Large intestine (tissue), 3 donors: ENCODE data around the gene FCGR3A. TPM values are rescaled to one million over a fixed set of nuclear protein-coding genes. Genes with fewer than 3 reads are reported as not detected.
"Not testable (repeated sequence)": the region's sequence is repeated elsewhere in the genome, so short reads cannot be mapped to it uniquely, and the experiment has no call there.

Experiments used
- DNase-seq, 2 donors: peaks; one replicate each; pipeline versions ENCODE4 v3.0.0 to v3.0.0-alpha.2; 2013
- H3K27ac ChIP-seq: one replicate; pipeline ENCODE4 v1.5.1; 2013; ENCODE audit warnings: low read length
- H3K27me3 ChIP-seq: 2 replicates; pipeline ENCODE4 v1.6.1; 2013; ENCODE audit warnings: low read length; ENCODE audit not compliant: control insufficient read depth, insufficient read depth
- H3K36me3 ChIP-seq: 2 replicates; pipeline ENCODE4 v1.6.1; 2013; ENCODE audit warnings: low read length; ENCODE audit not compliant: control insufficient read depth, insufficient read depth
- H3K4me1 ChIP-seq: one replicate; pipeline ENCODE4 v1.6.1; 2013; ENCODE audit warnings: low read length; ENCODE audit not compliant: control insufficient read depth, insufficient read depth
- H3K4me3 ChIP-seq: one replicate; pipeline ENCODE4 v1.5.1; 2013; ENCODE audit warnings: low read length
- H3K9me3 ChIP-seq: one replicate; pipeline ENCODE4 v1.6.1; 2013; ENCODE audit warnings: mild to moderate bottlenecking, low read depth, low read length, moderate library complexity; ENCODE audit not compliant: control insufficient read depth
- WGBS: methylation state at CpG from one replicate; pipeline ENCODE4 v1.1.5; 2013; ENCODE audit warnings: low lambda C conversion rate; ENCODE audit not compliant: insufficient coverage; 5-methylcytosine and 5-hydroxymethylcytosine counted together
- polyA plus RNA-seq: library from polyadenylated mRNA; unstranded; fragments of 120-200 nt; gene quantifications from one replicate; pipeline ENCODE4 v1.2.1, GENCODE V29; 2013

FCGR3A gene
- polyA plus RNA-seq, 1 donor: 3.1 TPM

DNA sequence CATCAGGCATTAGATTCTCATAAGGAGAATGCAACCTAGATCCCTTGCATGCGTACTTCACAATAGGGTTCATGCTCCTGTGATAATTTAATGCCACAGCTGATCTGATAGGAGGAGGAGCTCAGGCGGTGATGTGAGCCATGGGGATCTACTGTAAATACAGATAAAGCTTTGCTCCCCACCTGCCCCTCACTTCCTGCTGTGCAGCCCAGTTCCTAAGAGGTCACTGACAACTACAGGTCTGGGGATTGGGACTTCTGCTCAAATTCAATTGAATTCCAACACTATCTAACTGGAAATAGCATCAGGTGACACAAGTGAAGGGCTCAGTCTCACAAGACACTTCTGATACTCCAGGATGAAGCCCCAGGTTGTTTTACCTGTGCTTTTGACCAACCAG lies 7.4 kb upstream of the FCGR3A start:
- no CpG with 5 or more reads among the region's 2 CpGs for WGBS
- H3K4me3 ChIP-seq, H3K9me3 ChIP-seq, H3K27me3 ChIP-seq, H3K36me3 ChIP-seq, DNase-seq, H3K27ac ChIP-seq, H3K4me1 ChIP-seq: not testable (repeated sequence)

DNA sequence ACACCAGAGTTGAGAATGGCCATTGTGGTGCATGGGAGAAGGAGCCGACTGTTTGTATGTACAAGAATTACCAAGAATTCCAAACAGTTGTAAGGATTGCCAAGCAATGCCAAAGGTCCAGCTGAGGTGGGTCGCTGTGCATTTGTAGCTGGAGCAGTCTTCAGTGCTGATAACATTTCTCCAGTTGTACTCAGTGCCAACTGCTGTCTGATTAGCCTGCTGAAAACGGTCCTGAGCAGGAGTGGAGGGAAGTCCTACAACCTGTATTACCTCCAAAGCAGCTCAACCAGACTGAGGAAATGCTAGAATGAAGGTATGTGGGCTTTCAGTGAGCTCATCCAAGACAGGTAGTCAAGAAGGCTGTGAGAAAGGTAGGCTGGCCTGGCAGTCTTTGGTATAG lies 6.5 kb upstream of the FCGR3A start:
- H3K36me3 ChIP-seq, DNase-seq, H3K27me3 ChIP-seq, H3K4me1 ChIP-seq, H3K9me3 ChIP-seq, H3K4me3 ChIP-seq, H3K27ac ChIP-seq: not testable (repeated sequence)
- no CpG with 5 or more reads among the region's 3 CpGs for WGBS

DNA sequence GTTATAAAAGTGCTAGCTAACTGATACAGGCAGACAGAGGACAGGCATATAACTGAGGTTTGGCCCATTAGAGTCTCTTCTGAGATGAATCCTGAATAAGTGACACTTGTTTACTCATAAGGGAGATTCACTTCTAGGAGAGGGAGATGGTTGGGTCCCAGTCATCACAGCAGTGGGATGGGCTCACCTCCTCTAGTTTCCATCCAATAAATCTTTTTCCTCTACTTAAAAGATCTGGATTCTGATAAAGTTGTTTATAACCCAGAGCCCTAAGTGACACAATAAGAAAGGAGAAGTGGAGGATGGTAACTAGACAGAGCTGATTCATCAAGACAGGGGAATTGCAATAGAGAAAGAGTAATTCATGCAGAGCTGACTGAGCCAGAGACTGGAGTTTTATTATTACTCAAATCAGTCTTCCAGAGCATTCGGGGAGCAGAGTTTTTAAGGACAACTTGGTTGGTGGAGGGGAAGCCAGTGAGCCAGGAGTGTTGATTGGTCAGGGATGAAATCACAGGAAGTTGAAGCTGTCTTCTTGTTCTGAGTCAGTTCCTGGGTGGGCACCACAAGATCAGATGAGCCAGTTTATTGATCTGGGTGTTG lies 5.3 kb upstream of the FCGR3A start:
- H3K9me3 ChIP-seq, H3K27me3 ChIP-seq, H3K4me1 ChIP-seq, H3K27ac ChIP-seq, DNase-seq, H3K36me3 ChIP-seq, H3K4me3 ChIP-seq: not testable (repeated sequence)
- WGBS: no CpG with 5 or more reads among the region's 1 CpG

DNA sequence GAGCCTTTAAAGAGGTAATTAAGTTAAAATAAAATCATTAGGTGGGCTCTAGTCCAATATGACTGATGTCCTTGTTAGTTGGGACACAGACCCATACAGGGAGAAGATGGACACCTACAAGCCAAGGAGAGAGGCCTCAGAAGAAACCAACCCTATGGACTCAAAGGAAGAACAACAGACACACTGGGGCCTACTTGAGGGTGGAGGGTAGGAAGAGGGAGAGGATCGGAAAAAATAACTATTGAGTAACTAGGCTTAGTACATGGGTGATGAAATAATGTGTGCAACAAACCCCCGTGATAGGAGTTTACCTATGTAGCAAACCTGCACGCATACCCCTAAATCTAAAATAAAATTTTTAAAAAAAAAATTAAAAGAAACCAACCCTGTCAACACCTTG lies 4.7 kb upstream of the FCGR3A start:
- H3K27ac ChIP-seq, H3K4me3 ChIP-seq, H3K9me3 ChIP-seq, DNase-seq, H3K27me3 ChIP-seq, H3K4me1 ChIP-seq, H3K36me3 ChIP-seq: not testable (repeated sequence)
- WGBS: no CpG with 5 or more reads among the region's 3 CpGs

DNA sequence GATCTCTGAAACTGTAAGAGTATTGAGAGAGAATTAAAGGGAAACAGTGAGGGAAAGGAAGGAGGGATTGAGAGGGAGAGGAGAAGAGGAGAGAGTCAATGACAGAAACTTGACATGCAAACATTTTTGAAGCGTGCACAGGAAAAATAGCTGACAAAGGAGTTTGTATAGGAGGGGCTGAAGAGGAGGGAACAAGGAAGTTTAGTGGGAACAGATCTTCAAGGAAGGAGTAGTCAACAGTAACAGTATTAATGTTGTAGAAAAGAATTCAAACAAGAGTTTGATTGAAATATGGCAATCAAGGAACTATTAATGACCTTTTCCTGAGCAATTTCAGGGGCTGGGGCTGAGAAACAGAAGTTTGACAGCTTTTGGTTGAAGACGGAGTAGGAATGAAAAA lies 4.0 kb upstream of the FCGR3A start:
- not testable (repeated sequence) for H3K4me3 ChIP-seq, DNase-seq, H3K9me3 ChIP-seq, H3K36me3 ChIP-seq, H3K4me1 ChIP-seq, H3K27ac ChIP-seq
- peaks cover 11% of the 10 kb centered on the region for H3K27me3 ChIP-seq
- no CpG with 5 or more reads among the region's 2 CpGs for WGBS

DNA sequence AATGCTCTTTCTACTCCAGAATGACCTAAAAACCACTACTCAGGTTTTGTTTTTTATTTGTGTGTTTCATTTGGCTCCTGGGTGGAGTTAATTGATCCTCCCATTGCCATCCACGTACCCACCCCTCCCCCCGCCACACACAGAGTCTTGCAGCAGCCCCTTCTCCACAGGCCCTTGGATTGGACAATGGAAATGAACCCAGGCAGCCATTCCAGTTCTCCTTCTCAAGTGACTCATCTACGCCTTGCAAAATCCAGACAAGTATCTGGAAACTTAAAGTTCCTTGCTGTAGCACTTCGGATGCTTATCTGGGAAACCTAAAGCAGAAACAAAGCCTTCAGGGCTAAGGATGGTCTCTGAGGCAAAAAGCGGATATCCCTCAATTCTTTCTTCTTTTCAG lies 1.3 kb upstream of the FCGR3A start:
- not testable (repeated sequence) for H3K4me3 ChIP-seq, H3K27ac ChIP-seq, H3K9me3 ChIP-seq, H3K4me1 ChIP-seq, H3K36me3 ChIP-seq, DNase-seq, H3K27me3 ChIP-seq
- WGBS: no CpG with 5 or more reads among the region's 5 CpGs

DNA sequence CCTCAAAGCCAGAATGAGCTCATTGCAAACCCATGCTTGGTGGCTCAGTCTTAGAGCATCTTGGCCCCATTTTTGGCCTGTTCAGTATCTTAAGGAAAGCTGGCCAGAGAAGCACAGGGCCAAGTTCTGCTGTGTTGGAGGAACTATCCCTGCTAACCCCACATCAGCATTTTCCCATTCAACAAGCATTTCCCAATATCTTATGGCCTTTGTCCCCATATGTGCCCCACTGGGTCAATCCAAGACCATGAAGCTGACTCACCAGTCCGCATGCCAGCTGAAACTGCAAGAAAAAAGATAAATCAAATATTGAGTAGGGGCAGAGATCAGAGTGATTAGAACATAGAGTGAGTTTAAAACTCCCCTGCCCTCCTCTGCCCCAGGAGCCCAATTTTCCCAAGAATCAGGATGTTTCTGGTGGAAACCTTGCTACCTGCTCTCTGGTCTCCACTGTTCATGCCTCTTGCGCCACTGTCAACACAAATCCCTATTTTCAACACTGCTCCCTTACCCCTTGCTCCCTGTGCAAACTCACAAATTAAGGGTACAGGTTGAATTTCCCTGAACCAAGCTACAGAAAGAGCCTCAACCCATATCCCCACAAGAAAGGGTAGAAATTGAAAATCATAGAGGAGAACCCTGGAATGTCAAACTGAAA lies 740 bp downstream of the FCGR3A start:
- not testable (repeated sequence) for H3K27ac ChIP-seq, H3K4me1 ChIP-seq, H3K4me3 ChIP-seq, H3K9me3 ChIP-seq, H3K36me3 ChIP-seq, H3K27me3 ChIP-seq
- DNase-seq: peak in 1 of 2 donors; percentile 27
- WGBS: no CpG with 5 or more reads among the region's 2 CpGs

DNA sequence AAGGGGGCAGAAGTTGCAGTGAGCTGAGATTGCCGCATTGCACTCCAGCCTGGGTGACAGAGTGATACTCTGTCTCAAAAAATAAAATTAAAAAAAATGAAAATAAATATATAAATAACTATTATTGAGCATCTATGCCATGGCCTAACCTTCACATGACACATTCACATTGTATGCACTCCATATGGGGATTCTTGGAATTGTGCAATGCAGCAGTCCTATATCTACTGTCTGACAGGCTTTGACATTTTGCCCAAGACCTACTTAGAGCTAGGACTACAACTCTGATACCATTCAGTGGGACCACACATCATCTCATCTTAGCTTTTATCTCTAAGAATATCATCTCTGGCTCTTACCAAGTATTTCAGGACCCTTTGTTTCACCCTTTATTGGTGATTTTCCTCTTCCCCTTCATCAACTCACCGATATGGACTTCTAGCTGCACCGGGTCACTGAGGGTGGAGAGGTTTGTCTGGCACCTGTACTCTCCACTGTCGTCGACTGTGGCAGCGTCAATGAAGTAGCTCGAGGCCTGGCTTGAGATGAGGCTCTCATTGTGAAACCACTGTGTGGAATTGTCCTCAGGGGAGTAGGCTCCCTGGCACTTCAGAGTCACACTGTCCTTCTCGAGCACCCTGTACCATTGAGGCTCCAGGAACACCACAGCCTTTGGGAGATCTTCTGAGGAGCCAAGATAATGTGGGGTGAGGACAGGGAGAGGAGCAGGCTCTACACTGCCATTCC lies 1.4 kb downstream of the FCGR3A start:
- not testable (repeated sequence) for H3K4me3 ChIP-seq

DNA sequence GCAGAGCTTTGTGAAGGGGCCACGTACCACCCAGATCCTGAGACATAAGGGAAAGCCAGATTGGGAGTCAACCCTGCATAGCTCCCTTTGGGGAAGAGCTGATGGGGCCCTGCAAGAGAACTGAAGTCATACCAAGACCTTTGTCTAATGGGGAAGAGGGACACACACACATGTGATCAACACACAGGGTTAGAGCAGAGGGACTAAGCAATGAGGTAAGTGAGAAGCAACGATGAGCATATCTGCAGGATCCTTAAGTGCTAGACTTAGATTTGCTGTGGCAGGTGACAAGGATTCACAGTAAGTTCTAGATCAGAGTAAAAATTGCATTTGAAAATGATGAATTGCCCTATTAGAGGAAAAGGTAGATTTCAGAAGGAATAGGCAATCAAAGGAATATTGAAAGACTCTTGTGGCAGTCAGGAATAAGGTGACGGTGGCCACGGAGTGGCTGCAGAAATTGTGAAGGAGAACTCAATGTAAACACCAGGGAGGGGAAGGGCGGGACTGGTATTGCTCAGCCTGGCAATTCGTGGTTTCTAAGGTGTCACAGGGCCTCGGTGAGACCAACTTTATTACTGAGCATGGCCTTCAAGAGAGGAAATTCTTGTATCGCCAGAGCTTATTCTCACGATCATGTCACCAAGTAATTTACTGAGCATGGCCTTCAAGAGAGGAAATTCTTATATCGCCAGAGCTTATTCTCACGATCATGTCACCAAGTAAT lies 4.5 kb downstream of the FCGR3A start:
- not testable (repeated sequence) for DNase-seq, H3K4me3 ChIP-seq, H3K27ac ChIP-seq

More for the DNA sequence above, 1.4 kb downstream of the FCGR3A start:
- H3K27me3 ChIP-seq, H3K4me1 ChIP-seq, H3K27ac ChIP-seq, DNase-seq, H3K9me3 ChIP-seq, H3K36me3 ChIP-seq: not testable (repeated sequence)
- no CpG with 5 or more reads among the region's 8 CpGs for whole genome bisulfite sequencing

DNA sequence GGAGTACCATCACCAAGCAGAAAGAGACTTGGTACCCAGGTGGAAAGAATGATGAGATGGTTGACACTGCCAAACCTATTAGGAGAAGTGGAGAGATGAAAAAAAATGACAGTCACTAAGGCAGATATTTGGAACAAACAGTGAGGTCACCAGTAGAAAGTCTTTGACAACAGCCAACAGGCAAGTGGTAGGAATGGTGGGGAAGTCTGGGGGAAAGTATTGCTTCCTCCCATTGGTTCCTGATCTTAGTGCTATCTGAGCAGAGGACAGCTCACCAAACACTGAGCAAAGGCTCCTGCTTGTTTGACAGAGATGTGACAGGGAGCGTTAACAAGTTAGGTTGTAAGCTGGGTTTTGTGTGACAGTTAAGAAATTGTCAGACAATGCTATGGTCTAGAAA lies 6.5 kb downstream of the FCGR3A start:
- DNase-seq, H3K36me3 ChIP-seq, H3K27ac ChIP-seq, H3K9me3 ChIP-seq, H3K4me1 ChIP-seq, H3K4me3 ChIP-seq: not testable (repeated sequence)
- no CpG with 5 or more reads among the region's 1 CpG for WGBS
- H3K27me3 ChIP-seq: peaks cover 32% of the 10 kb centered on the region

More for the DNA sequence above, 4.5 kb downstream of the FCGR3A start:
- 50% methylated on average over 3 of the region's 11 CpGs for WGBS
- H3K27me3 ChIP-seq: peaks cover 23% of the 10 kb centered on the region
- not testable (repeated sequence) for H3K36me3 ChIP-seq, H3K9me3 ChIP-seq, H3K4me1 ChIP-seq
